Measurements from ENCODE around the gene BCAN.

DNA sequence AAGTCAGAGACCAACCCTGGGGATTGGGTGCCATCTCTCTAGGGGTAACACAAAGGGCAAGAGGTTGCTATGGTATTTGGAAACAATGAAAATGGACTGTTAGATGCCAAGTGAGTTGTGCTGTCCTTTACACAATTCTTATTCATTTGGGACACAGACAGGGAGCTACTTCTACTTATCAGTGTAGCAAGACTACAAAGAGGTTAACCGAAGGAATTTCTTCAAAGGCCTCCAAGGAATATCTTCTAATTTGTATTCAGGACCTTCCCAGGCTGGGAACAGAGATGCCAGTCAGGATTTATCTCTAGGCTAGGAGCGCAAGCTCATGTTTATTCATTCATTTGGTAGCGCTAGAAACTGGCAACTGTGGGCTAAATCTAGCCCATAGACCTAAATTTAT is 47.7 kb upstream of the BCAN start:
- TF ChIP-seq LEF1 (IDR thresholded peaks at IDR 0.05; ENCODE audit: borderline replicate concordance) (no peak), SP1 (IDR thresholded peaks at IDR 0.05) (no peak), SUZ12 (IDR thresholded peaks at IDR 0.05) (no peak), BHLHE40 (IDR thresholded peaks at IDR 0.05; ENCODE audit: borderline replicate concordance) (no peak), ZNF384 (IDR thresholded peaks at IDR 0.05) (no peak), TARDBP (IDR thresholded peaks at IDR 0.05) (no peak), HDGF (IDR thresholded peaks at IDR 0.05; ENCODE audit: borderline replicate concordance) (no peak), ARNT (IDR thresholded peaks at IDR 0.05) (no peak)
